LNCaP clone FGC (cell line): Measurements from ENCODE around the gene SESN1.
A peak's percentile ranks its signal among the peaks of the same experiment; 100 is the strongest.

Experiments
- DNase-seq: peaks from one replicate; pipeline ENCODE4 v3.0.0-alpha.2; 2011; ENCODE audit warnings: low read depth
- H3K4me3 ChIP-seq: 2 replicates; pipeline ENCODE4 v1.5.1; 2011; ENCODE audit warnings: mild to moderate bottlenecking, low read depth, low read length, control low read depth
- CTCF ChIP-seq: IDR thresholded peaks from 2 replicates; pipeline ENCODE4 v1.5.1; 2012; ENCODE audit warnings: mild to moderate bottlenecking; ENCODE audit not compliant: control insufficient read depth, insufficient read depth; ENCODE audit errors: extremely low read depth

The SESN1 gene

GRCh38 chr6:109073344-109074132 lies 21.1 kb downstream of the SESN1 start:
- DNase-seq, result no peak
- no peak overlapping the region for H3K4me3 ChIP-seq
- TF ChIP-seq CTCF, result peak; percentile 62

GRCh38 chr6:109071125-109071917 lies 23.3 kb downstream of the SESN1 start:
- H3K4me3 ChIP-seq, result no peak overlapping the region
- DNase-seq, result no peak
- TF ChIP-seq CTCF, result no peak

- DNase-seq, result no peak
- TF ChIP-seq CTCF, result no peak
- no peak overlapping the region for H3K4me3 ChIP-seq
Observed at GRCh38 chr6:109069746-109070145, 24.9 kb downstream of the SESN1 start.

- TF ChIP-seq CTCF, result no peak
- H3K4me3 ChIP-seq, result no peak overlapping the region
- no peak for DNase-seq
Observed at GRCh38 chr6:109062767-109063352, 31.8 kb downstream of the SESN1 start.

GRCh38 chr6:109062216-109062615 lies 32.4 kb downstream of the SESN1 start:
- TF ChIP-seq CTCF, result no peak
- DNase-seq, result no peak
- no peak overlapping the region for H3K4me3 ChIP-seq

- TF ChIP-seq CTCF, result no peak
- no peak overlapping the region for H3K4me3 ChIP-seq
- DNase-seq, result no peak
Observed at GRCh38 chr6:109060571-109060970, 34.1 kb downstream of the SESN1 start.
